ENCODE measurements around the gene UBE4A. TPM values are rescaled to one million over a fixed set of nuclear protein-coding genes. Genes with fewer than 3 reads are reported as not detected.

UBE4A gene
- total and polyA plus RNA-seq, 10 of the 15 experiments (the other 5 are each of a cell fraction or from before 2014, with no cell fraction given) = 6.2 to 39.6 (median 30.3) TPM

GRCh38 chr11:118342503-118343161 is 16.8 kb upstream of the UBE4A start, which contains the start of gene CD3D:
TSS of gene CD3D (minus strand) at chr11:118342705. CDS start at chr11:118342607, 98 bp downstream.
- ChIA-PET SMC1A (ENCODE audit: uncharacterized antibody, unreplicated experiment) (interaction anchor here (0.9 to 1.7 kb wide), 4 partner anchors 9 to 66 kb away, joined by 3 to 7 read pairs (median 4); no protein-coding TSS in a partner anchor), CTCF (interaction anchor here (1.4 kb wide), 1 partner anchor 10 kb away, joined by 4 read pairs; no protein-coding TSS in a partner anchor), RAD21 (ENCODE audit: unreplicated experiment) (interaction anchor here (0.6 to 1.1 kb wide), 3 partner anchors 12 to 144 kb away, joined by 3 read pairs; no protein-coding TSS in a partner anchor), POLR2A (no interaction called here)
- H3K4me2 ChIP-seq (ENCODE audit: control insufficient read depth, insufficient read depth) = no peak within 1 kb of the TSS
- FAIRE-seq (no peak), ATAC-seq (no peak), DNase-seq (ENCODE audit: low read depth, low spot score) (no peak)
- H3K36me3 ChIP-seq (ENCODE audit: control insufficient read depth in 2 of 2, insufficient read depth in 2 of 2, low read length in 1 of 2) = no peaks in the 10 kb centered on the region
- H3K9ac ChIP-seq (ENCODE audit: control insufficient read depth, insufficient read depth, low read length) = no peak within 1 kb of the TSS
- TF ChIP-seq EGR1 (IDR thresholded peaks at IDR 0.05; ENCODE audit: borderline replicate concordance in 1 of 2, low read depth in 2 of 2, low read length in 2 of 2) (no peak), ATF2 (IDR thresholded peaks at IDR 0.05; ENCODE audit: low read length) (no peak), RAD51 (IDR thresholded peaks at IDR 0.05) (no peak), ELK1 (IDR thresholded peaks at IDR 0.05; ENCODE audit: low read depth, low read length) (no peak), POLR2A (IDR thresholded peaks at IDR 0.05; ENCODE audit: low read depth, low read length) (peak; percentile 34; the same call in 1 of the 2 replicates), HDAC2 (IDR thresholded peaks at IDR 0.05) (no peak)
- H3K79me2 ChIP-seq (ENCODE audit: control insufficient read depth, insufficient read depth, low read length) = no peaks in the 10 kb centered on the region
- in situ Hi-C loops (cut with MboI) = no loop called here
- no peaks in the 10 kb centered on the region for H3K4me1 ChIP-seq (ENCODE audit: control insufficient read depth, insufficient read depth, low read length)
- intact Hi-C loops (cut with micrococcal nuclease; ENCODE audit: unreplicated experiment) = no loop called here
- H3K4me3 ChIP-seq = no peak within 1 kb of the TSS
- BruUV-seq (replicated peaks) = no TSS peak
- no peak within 1 kb of the TSS for H2AFZ ChIP-seq (ENCODE audit: control insufficient read depth, low read depth, low read length)
- 58% methylated on average over 13 of the region's 13 CpGs for WGBS (ENCODE audit: insufficient coverage, insufficient replicate concordance, low lambda C conversion rate, missing lambda C conversion rate)
- H3K9me3 ChIP-seq (replicated peaks; ENCODE audit: control insufficient read depth, insufficient read depth, low read length) = no peaks in the 10 kb centered on the region
- no peak within 1 kb of the TSS for H3K27ac ChIP-seq (ENCODE audit: control insufficient read depth, insufficient read depth)
- H3K27me3 ChIP-seq (replicated peaks in 1 of 2; ENCODE audit: control insufficient read depth in 2 of 2, insufficient read depth in 2 of 2, low read length in 1 of 2) = no peaks in the 10 kb centered on the region; a peak in 1 of 4 replicates
- no peaks in the 10 kb centered on the region for H4K20me1 ChIP-seq (ENCODE audit: control insufficient read depth, insufficient read depth)
